ENCODE data around the gene GNRHR. TPM values are rescaled to one million over a fixed set of nuclear protein-coding genes. Genes with fewer than 3 reads are reported as not detected.
"Not testable (repeated sequence)": the region's sequence is repeated elsewhere in the genome, so short reads cannot be mapped to it uniquely, and the experiment has no call there.

The GNRHR gene
- total and polyA plus RNA-seq, 2 donors (not counting 1 experiment from before 2014, with no cell fraction given): not detected

DNA sequence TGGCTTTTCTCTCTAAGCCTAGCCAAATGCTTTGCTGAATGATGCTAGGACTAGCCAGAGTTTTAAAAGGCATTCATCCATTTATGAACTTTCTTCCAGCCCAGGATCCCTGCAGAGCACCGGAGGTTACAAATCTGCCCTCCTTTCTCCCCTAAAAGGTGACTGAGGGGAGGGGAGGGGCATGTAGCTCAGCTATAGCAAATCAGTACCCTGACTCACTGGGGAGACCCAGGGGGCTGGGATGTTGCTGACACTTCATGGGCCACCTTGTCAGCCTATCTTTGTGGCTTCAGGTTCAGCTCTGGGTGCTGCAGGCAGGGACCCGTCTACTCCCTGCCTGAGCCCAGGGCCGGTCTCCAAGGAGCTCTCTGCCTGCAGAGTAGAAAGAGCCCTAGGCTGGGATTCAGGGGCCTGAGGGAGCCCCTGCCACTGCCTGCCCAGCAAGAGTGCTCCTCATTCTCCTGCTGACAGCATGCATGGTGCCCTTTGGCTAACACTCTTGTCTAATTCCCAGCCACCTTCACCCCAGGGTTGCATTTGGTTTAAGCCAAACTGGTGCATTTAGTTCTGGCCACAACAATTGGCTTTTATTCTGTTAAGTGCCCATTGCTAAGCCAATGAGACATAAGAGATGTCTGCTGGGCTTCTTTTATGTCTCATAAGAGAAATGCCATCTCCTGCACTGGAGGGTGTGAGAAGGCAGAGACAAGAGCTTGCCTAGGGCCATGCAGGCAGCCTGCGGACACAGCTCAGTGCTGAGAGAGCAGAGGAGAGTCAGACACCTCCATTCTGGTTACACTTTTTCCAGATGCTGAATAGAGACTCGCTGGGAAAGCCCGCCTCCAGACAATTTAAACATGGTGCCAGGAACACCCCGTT lies 41.3 kb downstream of the GNRHR start:
- no peaks in the 10 kb centered on the region for H4K20me1 ChIP-seq (ENCODE audit: control insufficient read depth, extremely low read depth, insufficient read depth, low read length)
- H2AFZ ChIP-seq (ENCODE audit: low read length): no peak overlapping the region
- TF ChIP-seq EZH2 (IDR thresholded peaks at IDR 0.05; ENCODE audit: low read length, missing control alignments): no peak
- no peak for TF ChIP-seq CTCF (conservative IDR thresholded peaks at IDR 0.05 in 1 of 2, IDR thresholded peaks at IDR 0.05 in 1 of 2; ENCODE audit: low read depth in 1 of 2, low read length in 2 of 2)
- H3K27me3 ChIP-seq (ENCODE audit: control insufficient read depth, insufficient read depth, low read length): no peaks in the 10 kb centered on the region
- H3K36me3 ChIP-seq (ENCODE audit: control insufficient read depth, insufficient read depth, low read length): no peaks in the 10 kb centered on the region
- H3K4me1 ChIP-seq (ENCODE audit: control insufficient read depth, extremely low read depth, insufficient read depth, low read length): peaks cover 3% of the 10 kb centered on the region
- DNase-seq (ENCODE audit: low read depth in 2 of 2): no peak
- H3K9ac ChIP-seq (ENCODE audit: insufficient read depth, low read length): no peak overlapping the region
- H3K4me3 ChIP-seq (replicated peaks in 1 of 4; ENCODE audit: control extremely low read depth in 1 of 4, insufficient read depth in 1 of 4, low read depth in 3 of 4, low read length in 4 of 4): no peak overlapping the region
- H3K27ac ChIP-seq (ENCODE audit: insufficient read depth, low read length): no peak overlapping the region
- H3K79me2 ChIP-seq (ENCODE audit: control insufficient read depth, insufficient read depth, low read length): no peaks in the 10 kb centered on the region
- H3K4me2 ChIP-seq (ENCODE audit: extremely low read depth, insufficient read depth, low read length): no peak overlapping the region
- H3K9me3 ChIP-seq (ENCODE audit: control insufficient read depth, insufficient read depth, low read depth, low read length): no peaks in the 10 kb centered on the region

DNA sequence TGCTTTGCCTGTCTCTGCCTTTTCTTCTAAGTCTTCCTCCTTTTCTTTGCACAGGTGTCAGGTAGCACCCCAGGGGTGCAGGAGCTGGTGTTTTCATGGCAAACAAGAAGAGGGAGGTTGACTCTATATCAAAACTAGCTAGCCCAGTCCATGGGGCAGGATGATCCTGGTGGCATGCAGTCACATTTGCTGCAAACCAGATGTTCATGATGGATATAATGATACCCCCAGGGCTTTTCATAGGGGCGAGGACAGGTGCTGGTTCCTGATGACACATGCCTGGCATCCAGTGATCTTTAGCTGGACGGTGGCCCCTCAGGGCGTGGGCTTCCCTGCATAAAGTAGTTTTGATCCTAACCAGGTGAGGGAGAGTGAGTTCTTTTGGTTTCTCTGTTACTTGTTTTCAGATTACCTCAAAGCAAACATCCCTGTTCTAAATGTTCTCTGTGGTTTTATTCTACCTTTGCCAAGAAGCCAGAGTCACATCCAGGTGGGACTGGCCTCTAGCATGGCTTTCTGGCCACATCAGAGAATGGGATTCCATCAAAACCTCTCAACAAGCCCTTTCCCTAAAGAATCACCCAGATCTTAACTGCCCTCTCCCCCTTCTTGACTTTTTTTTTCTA lies 42.1 kb downstream of the GNRHR start:
- Histone ChIP-seq H3K4me1 (ENCODE audit: control insufficient read depth, extremely low read depth, insufficient read depth, low read length) (peaks cover 3% of the 10 kb centered on the region), H3K79me2 (ENCODE audit: control insufficient read depth, insufficient read depth, low read length) (no peaks in the 10 kb centered on the region), H3K4me3 (replicated peaks in 1 of 4; ENCODE audit: control extremely low read depth in 1 of 4, insufficient read depth in 1 of 4, low read depth in 3 of 4, low read length in 4 of 4) (no peak overlapping the region), H3K9me3 (ENCODE audit: control insufficient read depth, insufficient read depth, low read depth, low read length) (no peaks in the 10 kb centered on the region), H3K36me3 (ENCODE audit: control insufficient read depth, insufficient read depth, low read length) (no peaks in the 10 kb centered on the region), H4K20me1 (ENCODE audit: control insufficient read depth, extremely low read depth, insufficient read depth, low read length) (no peaks in the 10 kb centered on the region), H3K27me3 (ENCODE audit: control insufficient read depth, insufficient read depth, low read length) (no peaks in the 10 kb centered on the region), H3K27ac (ENCODE audit: insufficient read depth, low read length) (no peak overlapping the region), H3K4me2 (ENCODE audit: extremely low read depth, insufficient read depth, low read length) (no peak overlapping the region), H3K9ac (ENCODE audit: insufficient read depth, low read length) (no peak overlapping the region), H2AFZ (ENCODE audit: low read length) (no peak overlapping the region)
- no peak for DNase-seq (ENCODE audit: low read depth in 2 of 2)
- TF ChIP-seq CTCF (conservative IDR thresholded peaks at IDR 0.05 in 1 of 2, IDR thresholded peaks at IDR 0.05 in 1 of 2; ENCODE audit: low read depth in 1 of 2, low read length in 2 of 2) (no peak), EZH2 (IDR thresholded peaks at IDR 0.05; ENCODE audit: low read length, missing control alignments) (no peak)

- H3K4me3 ChIP-seq (replicated peaks in 1 of 4; ENCODE audit: control extremely low read depth in 1 of 4, insufficient read depth in 1 of 4, low read depth in 3 of 4, low read length in 4 of 4); H3K27me3 ChIP-seq (ENCODE audit: control insufficient read depth, insufficient read depth, low read length); H3K9ac ChIP-seq (ENCODE audit: insufficient read depth, low read length); H3K4me1 ChIP-seq (ENCODE audit: control insufficient read depth, extremely low read depth, insufficient read depth, low read length); H3K36me3 ChIP-seq (ENCODE audit: control insufficient read depth, insufficient read depth, low read length); H4K20me1 ChIP-seq (ENCODE audit: control insufficient read depth, extremely low read depth, insufficient read depth, low read length); H2AFZ ChIP-seq (ENCODE audit: low read length); H3K9me3 ChIP-seq (ENCODE audit: control insufficient read depth, insufficient read depth, low read depth, low read length); H3K79me2 ChIP-seq (ENCODE audit: control insufficient read depth, insufficient read depth, low read length); DNase-seq (ENCODE audit: low read depth in 2 of 2); H3K4me2 ChIP-seq (ENCODE audit: extremely low read depth, insufficient read depth, low read length); H3K27ac ChIP-seq (ENCODE audit: insufficient read depth, low read length): not testable (repeated sequence)
Observed at GRCh38 chr4:67706682-67707081, 47.5 kb downstream of the GNRHR start.

All from fibroblast of lung (primary cell).